Pons (tissue), 1 donor: ENCODE measurements around the gene ZFAND2B.
A peak's percentile ranks its signal among the peaks of the same experiment; 100 is the strongest.
"Not testable (repeated sequence)": the region's sequence is repeated elsewhere in the genome, so short reads cannot be mapped to it uniquely, and the experiment has no call there.

Experiments used
- DNase-seq: peaks from one replicate; pipeline ENCODE4 v3.0.0-alpha.2; 2016; ENCODE audit warnings: low spot score

The ZFAND2B gene

GRCh38 chr2:219250049-219250781 lies 43.6 kb downstream of the ZFAND2B start:
- DNase-seq = no peak

DNA sequence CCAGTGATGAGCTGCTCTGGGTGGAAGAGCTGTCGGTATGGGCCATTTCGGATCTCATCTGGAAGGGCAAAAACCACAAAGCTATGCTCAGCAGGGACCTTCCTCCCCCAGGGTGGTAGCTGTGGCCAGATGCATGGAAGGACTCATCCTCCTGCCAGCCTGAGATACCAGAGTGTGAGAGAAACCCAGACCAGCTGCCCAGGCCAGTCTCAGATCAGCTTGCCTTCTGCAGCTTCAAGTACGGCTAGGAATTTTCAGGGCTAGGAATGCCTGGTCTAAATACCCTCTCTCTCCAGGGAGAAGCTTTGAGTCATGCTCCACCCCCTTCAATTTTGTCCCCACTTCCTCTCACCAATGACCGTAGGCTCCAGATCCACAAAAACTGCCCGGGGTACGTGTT lies 45.1 kb downstream of the ZFAND2B start:
- DNase-seq = no peak

DNA sequence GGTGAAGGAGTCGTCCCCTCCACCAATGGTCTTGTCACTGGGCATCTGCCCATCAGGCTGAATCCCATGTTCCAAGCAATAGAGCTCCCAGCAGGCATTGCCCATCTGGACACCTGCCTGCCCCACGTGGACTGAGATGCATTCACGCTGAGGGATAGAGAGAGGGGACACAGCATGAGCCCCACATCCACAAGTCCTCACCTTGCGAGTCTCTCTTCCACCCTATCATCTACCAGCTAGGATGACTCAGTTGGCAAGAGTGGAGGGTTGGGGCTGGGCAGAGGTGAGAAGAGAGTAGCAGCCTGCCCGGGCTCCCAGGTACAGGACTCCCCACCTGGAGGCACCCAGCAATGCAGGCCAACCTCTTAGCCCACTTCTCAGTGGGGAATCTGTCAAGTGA lies 45.5 kb downstream of the ZFAND2B start:
- no peak for DNase-seq

DNA sequence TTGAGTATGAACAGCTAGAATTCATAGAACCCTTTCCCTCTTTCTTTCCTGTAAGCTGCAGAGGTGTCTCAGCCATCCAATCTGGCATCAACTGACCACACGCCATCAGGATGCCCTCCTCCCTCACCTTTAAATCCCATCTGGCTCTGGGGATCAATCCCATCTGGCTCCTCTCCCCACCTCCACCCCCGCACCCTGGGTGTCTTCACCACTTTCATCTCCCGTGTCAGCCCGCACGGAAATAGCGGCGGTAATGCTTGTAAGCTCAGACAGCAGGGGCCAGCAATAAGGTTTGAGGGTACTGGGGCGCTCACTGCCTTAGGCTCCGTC lies 46.0 kb downstream of the ZFAND2B start:
- DNase-seq = no peak

- DNase-seq = peak; percentile 11
Measured at GRCh38 chr2:219252900-219253752, 46.5 kb downstream of the ZFAND2B start, which contains the start of gene TUBA4B. Gene TUBA4B (plus strand): TSS chr2:219253243. CDS start chr2:219253408, 165 bp downstream.

DNA sequence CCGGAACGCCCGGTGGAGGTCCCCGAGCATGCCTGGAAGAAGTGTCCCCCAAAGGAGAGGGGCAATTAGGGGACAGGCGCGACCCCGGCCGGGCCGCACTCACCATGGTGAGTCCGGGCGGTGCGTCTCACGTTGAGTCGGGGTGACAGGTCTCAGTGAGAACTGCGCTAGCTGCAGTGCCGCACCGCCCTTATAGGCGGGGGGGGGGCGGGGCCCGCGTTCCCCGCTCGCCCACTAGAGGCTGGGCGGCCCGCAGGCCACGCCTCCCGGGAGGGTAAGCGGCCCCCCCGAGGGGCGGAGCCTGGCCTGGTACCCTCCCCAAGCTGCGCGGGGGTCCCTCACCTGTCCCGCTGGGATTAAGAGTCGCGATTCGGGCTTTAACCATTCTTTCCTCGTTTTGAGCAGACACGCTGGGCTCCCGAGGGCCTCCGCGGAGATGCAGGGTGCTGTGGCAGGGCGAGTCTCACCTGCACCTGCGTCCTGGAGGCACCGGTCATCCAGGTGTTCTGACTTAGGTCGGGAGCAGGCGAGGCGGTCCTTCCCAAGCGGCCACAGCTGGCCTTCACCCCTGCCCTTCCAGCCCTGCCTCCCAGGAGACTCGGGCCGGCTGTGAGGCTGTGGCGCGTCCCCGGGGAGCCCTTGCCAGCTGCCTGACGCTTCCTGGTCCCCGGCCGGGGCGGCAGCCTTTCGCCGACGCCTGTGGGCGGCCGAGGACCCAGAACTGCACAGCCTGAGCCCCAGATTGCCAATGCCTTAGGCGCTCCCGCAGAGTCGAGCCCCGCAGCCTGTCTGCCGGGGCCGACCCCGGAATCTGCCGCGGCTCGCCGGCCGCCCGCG lies 47.4 kb downstream of the ZFAND2B start, which contains the start of gene TUBA4A:
TSS of gene TUBA4A (minus strand) at position 166 of the 837 bp plus-strand sequence. CDS start at position 106, 60 bp downstream.
- DNase-seq = peak; percentile 81

- no peak for DNase-seq
Measured at GRCh38 chr2:219254590-219255201, 48.1 kb downstream of the ZFAND2B start.

DNA sequence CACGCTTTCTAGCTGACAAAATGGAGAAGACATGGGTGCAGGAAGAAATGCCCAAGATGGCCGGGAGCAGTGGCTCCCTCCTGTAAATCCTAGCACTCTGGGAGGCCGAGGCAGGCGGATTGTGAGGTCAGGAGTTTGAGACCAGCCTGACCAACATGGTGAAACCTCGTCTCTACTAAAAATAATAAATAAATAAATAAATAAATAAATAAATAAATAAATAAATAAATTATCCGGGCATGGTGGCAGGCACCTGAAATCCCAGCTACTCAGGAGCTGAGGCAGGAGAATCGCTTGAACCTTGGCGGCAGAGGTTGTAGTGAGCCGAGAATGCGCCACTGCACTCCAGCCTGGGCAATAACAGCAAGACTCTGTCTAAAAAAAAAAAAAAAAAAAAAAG lies 52.4 kb downstream of the ZFAND2B start:
- not testable (repeated sequence) for DNase-seq
